Keratinocyte (primary cell): ENCODE measurements around the gene C11orf16.

Source experiments
- EZH2 ChIP-seq: IDR thresholded peaks from one replicate; pipeline ENCODE4 v1.6.1; 2012; ENCODE audit warnings: inconsistent platforms, mild to moderate bottlenecking, low read length, moderate library complexity
- TF ChIP-seq, protein P1 (sequence below), 3 experiments: IDR thresholded peaks in 1 of 3; conservative IDR thresholded peaks in 1 of 3; optimal IDR thresholded peaks in 1 of 3; 2 replicates in 2 of 3; 3 replicates in 1 of 3; pipeline versions ENCODE3 to v1.5.1; 2011; ENCODE audit warnings: low read length in 3 of 3, mild to moderate bottlenecking in 3 of 3, moderate library complexity in 2 of 3, control low read depth in 1 of 3, inconsistent platforms in 1 of 3; ENCODE audit not compliant: insufficient read depth in 2 of 3; ENCODE audit errors: extremely low read depth in 1 of 3

GRCh38 chr11:8937159-8937558 is 4.4 kb upstream of the C11orf16 start:
- TF ChIP-seq, protein P1, sequence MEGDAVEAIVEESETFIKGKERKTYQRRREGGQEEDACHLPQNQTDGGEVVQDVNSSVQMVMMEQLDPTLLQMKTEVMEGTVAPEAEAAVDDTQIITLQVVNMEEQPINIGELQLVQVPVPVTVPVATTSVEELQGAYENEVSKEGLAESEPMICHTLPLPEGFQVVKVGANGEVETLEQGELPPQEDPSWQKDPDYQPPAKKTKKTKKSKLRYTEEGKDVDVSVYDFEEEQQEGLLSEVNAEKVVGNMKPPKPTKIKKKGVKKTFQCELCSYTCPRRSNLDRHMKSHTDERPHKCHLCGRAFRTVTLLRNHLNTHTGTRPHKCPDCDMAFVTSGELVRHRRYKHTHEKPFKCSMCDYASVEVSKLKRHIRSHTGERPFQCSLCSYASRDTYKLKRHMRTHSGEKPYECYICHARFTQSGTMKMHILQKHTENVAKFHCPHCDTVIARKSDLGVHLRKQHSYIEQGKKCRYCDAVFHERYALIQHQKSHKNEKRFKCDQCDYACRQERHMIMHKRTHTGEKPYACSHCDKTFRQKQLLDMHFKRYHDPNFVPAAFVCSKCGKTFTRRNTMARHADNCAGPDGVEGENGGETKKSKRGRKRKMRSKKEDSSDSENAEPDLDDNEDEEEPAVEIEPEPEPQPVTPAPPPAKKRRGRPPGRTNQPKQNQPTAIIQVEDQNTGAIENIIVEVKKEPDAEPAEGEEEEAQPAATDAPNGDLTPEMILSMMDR (optimal IDR thresholded peaks at IDR 0.05 in 1 of 3, IDR thresholded peaks at IDR 0.05 in 1 of 3, conservative IDR thresholded peaks at IDR 0.05 in 1 of 3; ENCODE audit: extremely low read depth in 1 of 3, insufficient read depth in 2 of 3, low read length in 3 of 3): no peak
- TF ChIP-seq EZH2: no peak
